NCI-H2227 (cell line): ENCODE results near the gene CCDC80.

Experiments used
- DNase-seq: peaks from one replicate; lab custom pipeline; 2025; ENCODE audit not compliant: unreplicated experiment; lab: John Stamatoyannopoulos, UW

The CCDC80 gene, protein sequence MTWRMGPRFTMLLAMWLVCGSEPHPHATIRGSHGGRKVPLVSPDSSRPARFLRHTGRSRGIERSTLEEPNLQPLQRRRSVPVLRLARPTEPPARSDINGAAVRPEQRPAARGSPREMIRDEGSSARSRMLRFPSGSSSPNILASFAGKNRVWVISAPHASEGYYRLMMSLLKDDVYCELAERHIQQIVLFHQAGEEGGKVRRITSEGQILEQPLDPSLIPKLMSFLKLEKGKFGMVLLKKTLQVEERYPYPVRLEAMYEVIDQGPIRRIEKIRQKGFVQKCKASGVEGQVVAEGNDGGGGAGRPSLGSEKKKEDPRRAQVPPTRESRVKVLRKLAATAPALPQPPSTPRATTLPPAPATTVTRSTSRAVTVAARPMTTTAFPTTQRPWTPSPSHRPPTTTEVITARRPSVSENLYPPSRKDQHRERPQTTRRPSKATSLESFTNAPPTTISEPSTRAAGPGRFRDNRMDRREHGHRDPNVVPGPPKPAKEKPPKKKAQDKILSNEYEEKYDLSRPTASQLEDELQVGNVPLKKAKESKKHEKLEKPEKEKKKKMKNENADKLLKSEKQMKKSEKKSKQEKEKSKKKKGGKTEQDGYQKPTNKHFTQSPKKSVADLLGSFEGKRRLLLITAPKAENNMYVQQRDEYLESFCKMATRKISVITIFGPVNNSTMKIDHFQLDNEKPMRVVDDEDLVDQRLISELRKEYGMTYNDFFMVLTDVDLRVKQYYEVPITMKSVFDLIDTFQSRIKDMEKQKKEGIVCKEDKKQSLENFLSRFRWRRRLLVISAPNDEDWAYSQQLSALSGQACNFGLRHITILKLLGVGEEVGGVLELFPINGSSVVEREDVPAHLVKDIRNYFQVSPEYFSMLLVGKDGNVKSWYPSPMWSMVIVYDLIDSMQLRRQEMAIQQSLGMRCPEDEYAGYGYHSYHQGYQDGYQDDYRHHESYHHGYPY

DNA sequence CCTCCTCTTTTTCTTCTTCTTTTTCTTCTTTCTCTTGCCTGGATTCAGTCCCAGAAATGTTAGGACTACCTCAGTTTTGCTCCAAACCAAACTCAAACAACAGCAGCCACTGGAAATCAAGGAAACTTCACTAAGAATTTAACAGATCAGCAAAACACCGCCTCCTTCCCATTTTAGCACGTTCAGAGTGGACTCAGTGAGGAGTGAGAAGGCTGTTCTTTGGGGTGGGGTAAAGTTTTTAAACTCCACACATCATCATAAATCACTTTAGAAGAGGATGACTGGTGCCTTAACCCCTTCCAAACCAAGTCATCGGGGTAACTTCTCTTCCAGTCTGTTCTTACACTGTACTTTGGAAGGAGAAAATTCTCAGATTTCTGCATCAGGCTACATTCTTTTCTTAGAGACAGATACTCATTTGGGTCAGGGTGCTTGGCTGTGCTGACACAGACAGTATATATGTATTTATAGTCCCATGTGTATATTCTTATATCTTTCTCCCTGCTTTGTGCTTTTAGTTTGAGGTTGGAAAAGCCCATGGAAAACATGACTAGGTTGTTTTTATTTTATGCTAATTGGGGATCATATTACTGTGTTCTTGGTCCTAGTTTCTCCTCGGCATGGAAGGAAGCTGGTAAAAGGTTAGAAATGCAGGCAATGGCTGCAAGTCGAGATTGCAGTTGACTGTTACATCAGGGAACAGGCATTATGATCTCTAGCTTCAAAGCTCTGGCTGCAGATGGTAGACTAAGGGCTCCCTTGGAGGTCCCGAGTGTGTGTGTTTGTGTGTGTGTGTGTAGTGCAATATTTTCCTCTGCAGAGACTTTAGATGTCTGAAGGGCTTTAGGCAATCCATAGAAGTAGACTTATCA lies at the start of gene CCDC80:
Gene CCDC80, minus strand, starts transcription at position 214 of the 872 bp plus-strand sequence. CDS start 1,238 bp downstream, outside the sequence.
- DNase-seq, result peak; percentile 14

DNA sequence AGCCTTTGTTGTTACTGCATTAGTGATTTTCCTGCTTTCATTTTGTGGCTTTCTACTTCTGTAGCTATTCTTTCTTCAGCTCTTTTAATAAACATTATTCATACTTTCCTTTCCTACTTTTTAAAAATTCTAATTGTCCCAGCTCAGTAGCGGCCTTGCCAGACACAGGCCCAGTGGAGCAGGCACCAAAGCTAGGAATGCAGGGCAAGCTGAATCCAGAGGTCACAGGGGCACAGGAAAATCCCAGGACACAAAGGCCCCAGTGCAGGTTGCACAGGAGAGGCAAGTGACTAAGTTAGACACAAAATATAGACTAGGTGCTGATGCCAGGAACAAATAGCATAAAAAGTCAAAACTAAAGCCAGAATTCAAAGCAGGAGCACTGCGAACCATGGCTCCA lies 49.0 kb upstream of the CCDC80 start:
- no peak for DNase-seq

DNA sequence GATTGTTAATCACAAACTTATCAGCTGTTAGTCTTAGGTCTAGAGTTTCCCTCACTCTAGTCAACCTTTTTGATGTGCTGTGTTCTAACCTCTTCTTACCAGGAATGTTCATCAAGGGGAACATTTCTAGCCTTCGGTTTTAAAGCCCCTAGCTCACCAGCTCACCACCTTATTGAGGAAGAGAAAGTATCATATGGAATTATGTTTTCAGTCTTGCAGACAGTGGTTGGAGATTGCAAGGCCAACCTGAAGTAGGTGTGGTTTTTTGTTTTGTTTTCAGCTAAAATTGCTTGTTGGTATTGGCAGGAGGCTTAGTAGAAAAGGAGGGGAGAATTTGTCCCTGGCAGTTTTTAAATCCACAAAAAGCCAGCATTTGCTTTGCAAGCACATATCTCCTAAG lies 48.4 kb upstream of the CCDC80 start:
- DNase-seq, result no peak

DNA sequence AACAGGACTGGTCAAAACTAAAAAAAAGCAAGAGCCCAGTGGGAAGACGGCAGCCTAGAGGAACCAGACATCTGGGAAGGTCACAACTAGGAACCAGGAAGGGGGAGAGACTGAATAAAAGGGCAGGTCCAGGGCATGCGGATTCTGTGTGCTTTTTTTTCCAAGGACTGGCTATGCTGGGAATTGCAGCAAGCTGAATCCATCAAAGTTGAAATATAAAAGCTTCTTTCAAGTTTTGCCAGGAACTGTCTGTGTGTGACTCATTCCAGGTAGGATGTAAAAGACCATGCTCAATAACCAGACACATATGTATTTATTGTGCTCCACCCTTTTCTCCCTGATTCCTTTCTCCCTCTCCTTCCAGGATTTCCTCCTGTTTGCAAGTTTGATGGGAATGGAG lies 47.9 kb upstream of the CCDC80 start:
- DNase-seq, result no peak

DNA sequence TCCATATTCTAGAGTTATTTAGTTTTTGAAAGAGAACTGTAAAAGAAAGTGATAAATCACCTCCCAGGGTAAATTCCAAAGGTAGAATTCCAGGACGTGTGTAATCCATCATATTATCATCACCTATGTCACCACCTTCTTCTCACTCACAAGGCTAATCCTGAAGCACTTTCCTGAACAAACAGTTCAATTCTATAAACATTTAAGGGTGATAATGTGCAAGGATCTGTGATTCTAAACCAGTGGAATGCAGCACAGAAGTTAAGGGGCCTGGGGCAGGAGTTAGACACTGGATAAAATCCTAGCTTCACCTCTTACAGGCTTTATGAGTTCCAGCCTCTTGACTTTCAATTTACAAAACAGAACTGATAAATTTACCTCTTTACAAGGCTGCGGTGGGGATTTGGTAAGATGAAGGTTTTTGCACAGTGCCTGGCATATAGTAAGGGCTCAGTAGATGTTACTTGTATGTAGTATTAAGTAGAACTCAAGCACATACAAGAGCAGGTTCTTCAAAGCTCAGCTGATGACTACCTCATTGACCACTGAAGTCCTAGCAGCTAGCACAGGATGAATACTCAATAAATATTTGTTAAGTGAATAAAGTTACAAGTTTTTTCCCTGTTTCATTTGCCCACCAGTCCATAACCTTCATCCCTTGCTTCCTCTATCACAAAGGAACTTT lies 47.3 kb upstream of the CCDC80 start:
- no peak for DNase-seq

DNA sequence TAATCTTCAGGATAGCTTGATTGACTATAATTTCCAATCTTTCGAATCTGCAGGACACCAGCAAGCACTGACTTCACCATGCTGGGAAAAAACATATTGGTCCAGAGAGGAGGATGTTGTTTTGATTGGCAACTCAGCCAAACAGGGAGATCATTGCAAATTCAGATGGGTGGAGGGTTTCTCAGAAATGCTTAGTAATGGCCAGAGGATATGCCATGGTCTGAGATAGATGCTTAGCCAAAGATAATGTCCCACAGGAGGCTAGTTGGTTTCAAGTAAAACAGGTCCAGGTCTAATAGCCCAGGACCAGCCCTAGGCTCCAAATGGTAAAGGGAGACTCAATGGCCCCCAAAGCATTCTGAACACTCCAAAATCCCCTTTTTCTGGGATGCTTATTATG lies 46.7 kb upstream of the CCDC80 start:
- no peak for DNase-seq

DNA sequence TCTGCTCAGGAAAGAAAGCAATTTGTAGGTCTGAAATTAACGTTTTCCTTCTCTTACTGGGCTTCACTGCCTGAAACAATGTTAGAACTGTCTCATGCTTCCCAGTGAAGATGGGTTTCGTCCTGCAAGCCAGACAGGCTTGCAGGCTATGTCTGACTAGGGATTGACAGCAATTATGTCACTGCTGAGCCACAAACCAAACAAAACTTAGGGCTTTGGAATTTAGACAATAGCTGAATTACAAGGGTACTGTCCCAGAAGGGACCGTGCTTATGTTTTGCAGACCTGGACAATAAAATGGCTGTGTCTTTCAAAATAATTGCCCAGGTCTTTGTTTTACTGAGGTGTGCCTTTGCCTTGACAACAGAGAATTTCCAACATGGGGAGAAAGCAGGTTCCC lies 46.3 kb upstream of the CCDC80 start:
- DNase-seq, result no peak

DNA sequence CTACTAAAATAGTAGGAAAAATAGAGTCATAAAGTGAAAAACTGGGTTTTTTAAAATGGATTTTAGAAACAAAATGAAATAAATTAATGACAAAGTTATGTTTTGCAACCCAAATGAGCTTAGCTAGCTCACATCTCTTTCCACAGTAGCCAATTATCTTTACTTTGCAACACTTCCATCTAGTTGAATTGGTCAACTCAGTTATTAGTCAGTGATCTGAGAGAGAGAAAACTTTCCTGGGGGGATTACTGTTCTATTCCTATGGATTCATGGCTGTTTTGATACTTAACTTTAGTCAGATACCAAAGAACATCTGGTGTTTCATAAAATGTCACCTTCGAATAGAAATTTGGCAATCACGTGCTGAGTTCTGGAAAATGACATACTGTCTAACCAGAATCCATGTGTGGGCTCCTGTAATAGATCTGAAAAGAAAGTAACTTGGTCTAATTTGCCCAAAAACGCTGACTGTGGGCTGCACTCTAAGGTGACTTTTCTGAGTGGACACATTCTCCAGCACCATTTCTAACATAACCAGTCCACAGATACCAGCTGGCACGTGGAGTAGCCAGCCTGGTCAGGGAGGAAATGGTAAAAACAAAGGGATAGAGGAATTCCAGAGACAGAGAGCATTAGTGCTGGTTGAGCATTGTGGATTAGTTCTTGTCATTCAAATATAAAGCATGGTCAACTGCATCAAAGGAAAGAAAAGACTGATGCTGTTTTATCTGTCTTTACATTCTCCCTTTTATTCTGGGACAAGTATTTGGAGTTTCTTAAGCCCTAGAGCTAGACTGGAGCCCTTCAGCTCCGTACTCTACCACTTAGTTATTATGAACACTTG lies 45.2 kb upstream of the CCDC80 start:
- no peak for DNase-seq

DNA sequence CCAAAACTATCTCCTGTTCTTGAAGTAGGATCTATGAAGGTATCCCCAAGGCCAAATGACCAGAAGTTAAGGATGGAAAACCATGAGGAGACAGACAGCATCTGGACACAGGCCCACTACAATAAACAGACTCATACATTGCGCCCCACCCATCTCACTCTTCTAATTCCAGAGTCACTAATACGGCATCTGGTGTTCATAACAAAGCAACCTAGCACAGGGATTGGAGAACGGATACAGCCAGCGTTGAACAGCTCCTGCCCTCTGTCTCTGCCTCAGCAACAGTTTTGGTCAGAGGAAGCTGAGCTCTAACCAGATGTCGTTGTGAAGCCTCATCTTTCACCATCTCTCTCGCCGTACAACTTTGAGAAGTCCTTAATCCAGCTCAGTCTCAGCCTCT lies 44.5 kb upstream of the CCDC80 start:
- no peak for DNase-seq

DNA sequence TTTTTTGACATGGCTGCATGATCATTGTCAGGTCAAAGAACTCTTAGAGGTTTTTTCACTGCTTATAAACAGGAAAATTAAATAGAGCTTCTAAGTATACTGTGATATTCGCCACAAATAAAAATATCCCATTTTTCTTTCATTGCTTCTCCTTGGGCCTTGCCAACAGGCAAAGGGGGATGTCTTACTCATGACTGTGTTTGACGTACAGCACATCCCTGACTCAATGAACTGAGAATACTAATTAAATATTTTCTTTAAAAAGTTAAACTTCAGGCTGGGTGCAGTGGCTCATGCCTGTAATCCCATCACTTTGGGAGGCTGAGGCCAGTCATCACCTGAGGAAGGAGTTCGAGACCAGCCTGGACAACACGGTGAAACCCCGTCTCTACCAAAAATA lies 41.4 kb upstream of the CCDC80 start:
- no peak for DNase-seq

DNA sequence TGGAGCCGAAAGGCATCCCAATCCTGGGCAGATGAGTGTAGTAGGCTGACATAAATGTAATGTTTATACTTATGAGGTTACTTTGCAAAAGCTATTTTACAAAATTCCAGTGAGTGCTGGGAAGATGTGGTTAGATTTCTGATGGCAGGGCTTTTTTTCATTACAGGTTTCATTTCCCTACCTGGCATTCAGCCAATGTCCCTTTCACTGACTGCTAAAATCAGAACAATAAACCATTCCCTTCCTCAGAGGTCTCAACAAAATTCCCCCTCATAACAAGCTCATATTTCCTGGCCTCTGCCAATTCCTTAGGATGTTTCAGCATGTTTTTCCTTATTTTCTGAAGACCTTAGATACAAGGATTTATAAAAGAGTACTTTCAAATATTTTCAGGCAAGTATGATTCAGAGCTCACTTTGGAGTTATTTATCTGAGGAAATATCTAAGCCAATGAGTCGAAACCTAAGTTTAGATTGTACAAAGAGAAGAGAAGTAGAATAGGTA lies 40.9 kb upstream of the CCDC80 start:
- DNase-seq, result no peak

DNA sequence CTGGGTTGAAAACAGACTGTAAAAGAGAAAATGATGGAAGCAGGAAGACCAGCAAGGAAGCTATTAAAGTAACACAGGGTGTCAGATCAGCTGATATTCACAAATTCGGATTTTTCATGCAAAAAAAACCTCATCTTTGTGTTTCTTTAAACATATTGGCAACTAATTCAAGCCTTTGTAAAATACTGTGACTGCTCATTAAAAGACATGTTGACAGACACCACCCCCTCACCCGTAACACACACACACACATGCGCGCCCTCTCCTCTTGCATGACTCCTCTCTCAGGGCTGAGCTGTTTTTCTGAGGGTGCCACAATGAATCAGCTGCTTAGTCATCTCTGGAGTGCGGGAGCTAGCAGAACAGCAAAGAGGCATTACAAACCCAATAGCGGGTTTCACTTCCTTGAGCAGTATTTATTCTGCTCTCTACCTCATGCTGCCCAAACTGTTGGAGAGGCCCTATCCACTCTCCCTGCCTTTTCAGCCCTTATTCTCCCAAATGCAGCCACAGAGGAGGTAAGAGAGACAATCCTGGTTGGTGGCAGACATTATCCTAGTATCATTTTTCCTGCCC lies 35.8 kb upstream of the CCDC80 start:
- peak; percentile 46 for DNase-seq

DNA sequence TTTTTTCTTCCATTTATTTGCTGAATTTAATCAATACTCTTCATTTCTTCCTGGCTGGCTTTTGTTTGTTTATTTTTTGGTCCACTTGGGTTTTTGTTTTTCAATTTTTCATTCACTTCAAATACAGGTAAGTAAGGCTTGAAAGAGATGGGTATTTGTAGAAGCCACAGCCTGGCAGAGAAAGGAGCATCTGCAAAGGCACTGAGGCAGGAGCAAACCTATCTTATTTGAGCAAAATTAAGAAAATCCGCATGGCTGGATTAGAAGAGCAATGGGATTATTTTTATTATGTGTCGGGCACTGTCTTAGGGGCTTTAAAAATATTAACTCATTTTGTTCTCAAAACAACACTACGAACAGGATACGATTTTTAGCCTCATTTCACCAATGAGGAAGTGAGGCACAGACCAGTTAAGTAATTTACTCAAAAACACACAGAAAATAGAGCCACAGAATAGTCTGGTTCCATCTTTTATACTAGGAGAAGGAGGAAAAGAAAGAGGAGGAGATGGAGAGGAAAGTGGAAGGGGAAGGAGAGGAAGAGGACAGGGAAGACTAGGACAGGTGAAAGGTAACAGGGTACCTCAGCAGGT lies 35.1 kb upstream of the CCDC80 start:
- no peak for DNase-seq

DNA sequence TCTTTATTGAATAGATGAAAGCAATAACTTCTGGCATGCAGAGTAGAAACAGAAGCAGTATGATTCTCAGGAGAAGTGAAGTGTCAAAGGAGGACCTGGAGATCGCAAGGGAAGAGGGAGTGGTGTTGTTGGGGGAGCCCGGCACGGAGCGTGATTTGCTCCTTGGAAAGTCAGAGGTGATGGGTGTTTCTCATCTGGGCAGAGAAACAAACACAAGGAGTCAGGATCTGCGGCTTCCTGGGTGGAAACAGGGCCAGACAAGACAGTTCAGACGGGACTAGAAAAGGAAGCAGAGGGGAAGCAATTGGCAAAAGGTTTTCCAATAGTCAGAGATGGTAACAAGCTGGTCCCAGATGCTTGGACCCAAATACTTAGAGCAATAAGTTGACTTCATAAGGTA lies 34.4 kb upstream of the CCDC80 start:
- DNase-seq, result no peak

DNA sequence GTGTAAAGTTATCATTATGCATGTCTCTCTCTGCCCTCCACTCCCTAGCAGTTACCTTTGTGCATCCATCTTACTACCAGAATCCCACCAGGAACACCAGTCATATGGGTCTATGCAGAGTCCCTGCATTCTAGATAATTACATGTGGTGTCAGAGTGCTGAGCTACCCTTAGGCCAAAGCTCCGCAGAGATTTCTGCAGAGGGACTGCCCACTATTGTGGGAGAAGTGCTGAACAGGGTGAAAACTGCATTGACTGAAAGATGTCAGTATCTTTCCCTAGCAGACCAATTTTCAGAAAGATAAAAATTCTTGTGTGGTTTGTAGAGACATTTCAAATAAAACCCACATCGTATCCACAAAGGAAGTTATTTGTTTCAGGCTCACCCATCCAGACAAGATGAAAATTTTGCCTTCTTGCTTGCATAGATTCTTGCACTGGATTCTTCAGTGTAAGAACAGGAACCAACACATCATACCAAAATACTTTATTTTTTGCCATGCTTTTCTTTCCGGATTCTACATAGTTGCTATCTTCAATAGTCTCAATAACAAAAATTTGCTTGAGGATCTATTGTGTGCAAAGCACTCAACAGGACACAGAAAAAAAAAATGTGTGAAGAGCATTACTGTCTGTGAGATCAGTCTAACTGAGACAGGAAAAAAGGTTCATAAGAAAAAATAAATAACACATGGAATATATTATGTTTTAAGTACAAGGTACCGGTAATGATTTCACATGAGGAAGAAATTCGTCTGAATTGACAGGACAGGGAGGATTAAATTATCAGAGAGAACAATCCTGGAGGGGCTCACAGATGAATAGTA lies 32.0 kb upstream of the CCDC80 start:
- DNase-seq, result no peak

DNA sequence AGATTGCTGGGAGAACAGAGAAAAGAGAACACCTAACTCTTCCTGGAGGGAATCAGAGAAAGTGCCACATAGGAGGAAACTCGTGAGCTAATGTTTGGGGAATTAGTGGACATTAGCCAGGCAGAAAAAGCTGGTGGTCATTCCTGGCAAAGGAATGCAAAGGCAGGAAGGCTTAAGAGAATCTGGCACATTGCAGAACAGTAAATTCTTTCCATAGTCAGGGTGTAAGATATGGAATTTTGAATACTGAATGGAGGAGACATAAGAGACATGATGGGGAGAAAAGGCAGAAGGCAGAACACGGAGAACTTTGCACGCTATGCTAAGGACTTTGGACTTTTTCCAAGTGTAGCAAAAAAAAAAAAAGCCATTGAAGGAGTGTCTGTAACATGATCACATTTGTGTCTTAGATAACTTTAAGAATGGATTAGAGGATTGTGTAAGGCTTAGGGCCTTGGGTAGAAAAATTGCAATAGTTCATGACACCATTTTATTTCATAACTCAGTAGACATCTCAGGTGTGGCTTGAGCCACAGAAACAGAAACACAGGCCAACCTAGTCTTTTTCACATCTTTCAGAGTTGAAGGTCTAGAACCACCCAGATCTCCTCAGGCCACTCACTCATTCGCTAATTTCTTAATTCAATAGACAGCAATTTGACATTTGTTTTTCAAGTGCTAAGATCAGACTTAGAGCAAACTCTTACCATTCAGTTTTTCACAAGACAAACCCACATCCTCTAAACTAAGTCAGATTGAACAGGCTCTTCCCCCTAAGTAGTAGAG lies 31.2 kb upstream of the CCDC80 start:
- DNase-seq, result no peak

DNA sequence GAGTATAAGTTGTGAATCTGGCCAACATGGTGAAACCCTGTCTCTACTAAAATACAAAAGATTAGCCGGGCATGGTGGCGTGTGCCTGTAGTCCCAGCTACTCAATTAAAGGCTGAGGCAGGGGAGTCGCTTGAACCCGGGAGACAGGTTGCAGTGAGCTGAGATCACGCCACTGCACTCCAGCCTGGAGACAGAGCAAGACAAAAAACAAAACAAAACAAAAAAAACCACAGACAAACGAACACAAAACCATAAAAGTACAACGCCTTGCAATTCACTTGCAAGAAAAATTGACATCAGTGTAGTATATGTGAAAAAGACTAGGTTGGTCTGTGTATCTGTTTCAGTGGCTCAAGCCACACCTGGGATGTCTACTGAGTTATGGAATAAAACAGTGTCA lies 29.9 kb upstream of the CCDC80 start:
- DNase-seq, result no peak
